Stimulated activated CD8-positive, alpha-beta memory T cell treated with anti-CD3 and anti-CD28 coated beads, Interleukin-4, amount 100 ng/mL, for 24 hours (primary cell): Measurements from ENCODE around the gene ANAPC1.
"Not testable (repeated sequence)": the region's sequence is repeated elsewhere in the genome, so short reads cannot be mapped to it uniquely, and the experiment has no call there.

Source experiments
- DNase-seq: peaks from one replicate; pipeline ENCODE4 v3.0.0-alpha.2; 2020; ENCODE audit warnings: low read depth

ANAPC1 gene

DNA sequence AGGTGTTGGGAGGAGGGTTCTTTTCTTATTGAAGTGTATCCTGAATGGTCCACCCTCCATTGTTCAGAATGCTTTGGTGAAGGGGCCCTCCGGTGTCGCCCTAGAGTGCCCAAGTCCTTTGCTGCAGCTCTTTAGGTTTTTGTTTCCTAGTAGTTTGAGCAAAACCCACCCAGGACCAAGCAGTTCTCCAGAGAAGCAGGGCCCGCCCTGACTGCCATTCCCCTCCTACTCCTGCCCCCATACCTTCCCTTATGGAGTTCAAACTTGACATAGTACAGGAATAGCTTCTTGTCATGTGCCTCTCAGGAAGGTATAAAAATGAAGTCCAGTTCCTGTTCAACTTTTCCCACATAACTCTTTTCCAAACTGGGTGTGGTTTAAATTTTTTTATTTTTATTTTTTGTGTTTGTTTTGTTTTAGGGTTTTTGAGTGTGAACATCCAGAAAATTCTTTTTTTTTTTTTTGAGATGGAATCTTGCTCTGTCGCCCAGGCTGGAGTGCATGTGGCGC is 20.0 kb upstream of the ANAPC1 start:
- no peak for DNase-seq

DNA sequence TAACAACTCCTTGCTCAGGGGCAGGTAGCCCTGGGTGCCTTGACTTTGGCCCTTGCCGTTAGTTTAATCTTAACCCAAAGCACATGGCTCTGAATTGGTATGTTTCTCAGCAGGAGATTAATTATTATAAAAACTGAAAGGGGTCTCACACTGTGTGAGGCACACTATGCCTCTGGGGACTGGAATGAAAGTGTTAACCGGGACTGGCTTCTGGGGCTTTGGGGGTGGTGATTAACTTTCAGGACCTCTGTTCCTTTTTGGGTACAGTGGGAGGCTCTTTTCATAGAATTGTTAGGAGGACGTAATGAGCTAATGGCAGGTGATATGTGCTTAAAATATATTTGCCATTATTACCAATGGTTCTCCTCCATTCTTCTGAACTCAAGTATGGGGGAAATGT is 19.5 kb upstream of the ANAPC1 start:
- no peak for DNase-seq

DNA sequence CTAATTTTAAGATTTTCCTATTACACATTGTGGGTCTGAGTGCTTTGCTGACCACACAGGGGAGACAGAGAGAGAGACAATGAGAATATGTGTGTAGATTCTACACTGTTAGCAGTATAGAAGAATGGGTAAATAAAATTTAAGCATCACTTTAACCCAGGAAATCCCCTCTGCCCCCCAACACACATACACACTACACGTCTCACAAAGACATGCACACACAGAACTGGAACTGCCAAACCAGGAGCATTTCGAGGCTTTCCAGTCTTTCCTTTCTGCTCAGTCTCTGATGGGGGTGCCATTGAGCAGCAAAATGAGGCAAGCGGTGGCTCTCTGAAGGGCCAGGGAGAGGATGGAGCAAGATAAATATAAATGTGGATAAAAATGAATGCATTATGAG is 16.9 kb upstream of the ANAPC1 start:
- DNase-seq = no peak

DNA sequence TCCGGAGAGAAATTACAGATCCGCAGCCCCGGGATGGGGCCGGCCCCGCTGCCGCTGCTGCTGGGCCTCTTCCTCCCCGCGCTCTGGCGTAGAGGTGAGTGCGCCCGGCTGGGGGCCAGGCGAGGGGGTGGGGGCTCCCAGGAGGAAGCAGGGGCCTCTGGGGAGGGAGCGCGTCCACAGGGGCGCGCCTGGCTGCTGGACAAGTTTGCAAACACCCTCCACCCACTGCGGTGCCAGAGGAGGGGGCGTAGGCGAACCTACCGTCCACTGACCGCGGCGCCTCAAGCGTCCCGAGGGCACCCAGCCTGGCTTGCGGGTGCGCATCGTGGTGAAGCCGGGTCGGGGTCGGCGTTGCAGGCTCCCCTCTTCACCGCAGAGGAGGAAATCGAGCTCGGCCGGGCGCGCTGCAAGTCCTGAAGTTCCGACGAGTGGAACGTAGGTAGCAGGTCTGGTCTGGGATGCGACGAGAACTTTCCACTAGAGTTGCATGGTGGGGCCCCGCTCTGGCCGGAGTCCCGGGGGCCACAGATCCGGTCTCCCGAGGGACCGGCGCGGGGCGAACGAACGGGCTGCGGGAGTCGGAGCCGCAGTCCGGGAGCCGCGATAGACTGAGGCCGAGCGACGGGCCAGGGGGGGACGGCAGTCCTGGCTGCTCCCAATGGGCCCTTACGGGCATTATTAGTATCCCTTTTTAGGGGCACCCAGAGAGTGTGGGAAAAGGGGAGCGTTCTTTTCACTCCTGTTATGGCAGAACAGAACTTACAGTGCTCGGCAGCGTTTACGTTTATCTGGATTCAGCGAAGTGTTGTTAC is 14.9 kb upstream of the ANAPC1 start:
- DNase-seq = no peak

DNA sequence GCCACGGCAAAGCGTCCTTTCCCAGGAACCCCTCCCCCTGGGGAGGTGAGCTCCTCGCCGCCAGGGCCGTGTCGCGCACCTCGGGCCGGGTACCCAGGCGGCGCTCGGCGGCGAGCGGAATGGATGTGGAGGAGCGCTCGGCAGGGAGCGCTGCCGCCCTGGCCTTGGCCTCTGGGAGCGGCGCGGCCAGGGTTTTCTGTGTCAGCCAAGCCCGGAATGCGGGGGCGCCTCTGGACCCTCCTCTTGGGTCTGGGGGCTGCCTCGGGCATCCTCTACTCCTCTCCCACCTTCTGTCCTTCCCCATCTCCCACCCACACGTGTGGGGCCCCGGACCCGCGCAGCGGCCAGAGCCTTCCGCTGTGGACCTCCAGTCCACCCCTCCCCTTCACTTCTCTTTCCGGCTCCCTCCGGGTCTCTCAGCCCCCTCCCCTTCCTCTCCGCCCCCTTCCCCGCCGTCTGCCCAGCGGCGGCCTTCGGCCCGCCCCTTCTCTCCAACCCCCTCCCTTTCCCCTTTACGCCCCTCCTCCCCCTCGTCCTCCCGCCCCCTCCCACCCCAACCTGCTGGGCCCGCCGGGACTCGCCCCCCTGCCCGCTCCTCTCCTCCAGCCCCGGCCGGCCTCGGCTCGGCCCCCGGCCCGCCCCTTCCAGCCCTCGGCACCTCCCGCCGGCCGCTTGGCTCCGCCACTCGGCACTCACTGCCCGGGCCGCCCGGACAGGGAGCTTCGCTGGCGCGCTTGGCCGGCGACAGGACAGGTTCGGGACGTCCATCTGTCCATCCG is 14.1 kb upstream of the ANAPC1 start, which contains the start of gene MERTK:
MERTK (plus strand) TSS at position 684 of the 779 bp plus-strand sequence. CDS start 129 bp downstream, outside the sequence.
- no peak for DNase-seq

DNA sequence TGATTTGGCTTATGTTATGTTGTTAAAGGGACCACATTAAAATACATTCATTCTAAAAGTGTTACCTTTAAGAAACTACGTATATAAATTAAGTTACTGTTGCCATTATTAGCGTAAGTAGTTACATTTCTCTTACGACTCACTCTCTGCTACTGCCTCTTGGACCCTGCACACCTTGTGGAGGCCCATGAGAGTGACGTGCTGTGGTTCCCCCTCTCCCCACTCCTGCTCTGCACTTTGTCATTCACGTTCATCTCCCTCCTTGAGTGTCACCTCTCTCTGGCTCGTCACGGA is 13.6 kb upstream of the ANAPC1 start:
- no peak for DNase-seq

DNA sequence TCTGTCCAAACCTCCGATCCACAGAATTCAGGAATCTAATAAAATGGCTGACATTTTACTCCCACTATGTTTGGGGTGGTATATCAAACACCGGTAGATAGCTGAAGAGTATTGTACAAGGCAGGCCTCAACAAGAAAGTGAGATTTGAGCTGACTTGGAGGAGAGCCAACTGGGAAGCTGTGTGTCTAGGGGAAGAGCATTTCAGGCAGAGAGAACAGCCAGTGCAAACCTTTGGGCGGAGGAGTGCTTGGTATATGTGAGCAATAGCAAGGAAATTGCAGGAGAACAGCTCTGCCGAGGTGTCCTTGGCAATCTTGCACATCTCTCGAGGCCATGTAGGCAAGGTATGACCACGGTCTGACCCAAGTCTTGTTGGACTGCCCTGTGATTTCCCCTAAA is 12.6 kb upstream of the ANAPC1 start:
- DNase-seq = no peak

DNA sequence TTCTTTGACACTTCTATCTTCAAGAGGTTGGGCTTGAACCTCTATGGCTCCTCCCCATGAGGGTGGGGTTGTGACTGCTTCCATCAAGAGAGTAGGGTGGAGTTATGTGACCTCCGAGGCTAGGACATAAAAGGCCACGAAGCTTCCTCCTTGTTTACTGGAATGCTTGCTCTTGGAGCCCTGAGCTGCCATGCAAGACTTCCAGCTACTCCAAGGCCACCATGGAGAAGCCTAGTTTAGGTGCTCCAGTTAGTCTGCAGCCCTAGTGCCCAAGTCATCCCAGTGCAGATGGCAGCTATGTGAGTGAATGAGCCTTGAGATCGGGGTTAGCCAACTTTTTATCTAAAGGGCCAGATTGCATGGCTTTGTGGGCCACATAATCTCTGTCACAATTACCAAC is 12.0 kb upstream of the ANAPC1 start:
- DNase-seq = no peak

DNA sequence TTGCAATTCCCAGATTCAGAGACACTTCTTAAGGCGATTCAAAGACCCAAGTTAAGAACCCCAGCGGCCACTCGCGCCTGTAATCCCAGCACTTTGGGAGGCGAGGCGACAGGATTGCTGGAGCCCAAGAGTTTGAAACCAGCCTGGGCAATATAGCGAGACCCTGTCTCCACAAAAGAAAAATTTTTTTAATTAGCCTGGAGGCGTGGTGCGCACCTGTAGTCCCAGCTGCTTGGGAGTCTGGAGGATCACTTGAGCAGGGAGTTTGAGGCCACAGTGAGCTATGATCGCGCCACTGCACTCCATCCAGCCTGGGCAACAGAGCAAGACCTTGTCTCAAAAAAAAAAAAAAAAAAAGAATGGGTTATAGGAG is 585 bp upstream of the ANAPC1 start:
- no peak for DNase-seq

DNA sequence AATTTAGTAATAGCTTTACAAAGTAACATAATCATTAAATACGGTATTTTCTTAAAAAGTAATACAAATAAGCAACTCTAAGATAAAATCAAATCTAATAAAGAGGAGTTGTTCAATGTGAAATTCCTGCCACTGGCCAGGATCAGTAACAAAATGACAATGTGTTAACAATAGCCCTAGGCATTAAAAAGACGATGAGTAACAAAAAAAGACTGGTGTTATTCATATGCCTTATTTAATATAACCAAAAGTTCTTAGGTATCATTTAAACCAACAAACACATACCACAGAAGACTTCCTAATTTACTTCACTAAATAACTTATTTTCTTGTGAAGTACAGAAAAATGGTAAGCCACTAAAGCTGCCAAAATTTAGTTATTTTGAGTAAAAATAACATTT is 11.2 kb downstream of the ANAPC1 start:
- DNase-seq = not testable (repeated sequence)

DNA sequence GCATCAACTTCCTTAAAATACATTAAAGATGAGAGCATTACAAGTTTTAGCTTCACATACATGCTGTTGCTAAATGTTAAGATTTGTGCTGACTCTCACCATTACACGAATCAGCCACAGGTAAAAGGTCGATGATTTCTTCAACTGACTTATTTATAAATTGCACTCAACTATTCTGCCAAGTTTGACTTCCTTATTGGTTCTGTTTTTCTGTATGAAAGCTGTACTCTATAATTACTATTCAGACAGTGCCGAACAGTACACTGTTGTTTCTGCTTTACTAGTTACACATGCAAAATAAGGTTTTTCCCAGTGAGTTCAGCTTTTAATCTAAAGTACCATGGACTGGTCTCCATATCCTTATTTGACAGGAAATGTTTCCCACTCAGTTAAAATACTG is 18.9 kb downstream of the ANAPC1 start:
- not testable (repeated sequence) for DNase-seq

DNA sequence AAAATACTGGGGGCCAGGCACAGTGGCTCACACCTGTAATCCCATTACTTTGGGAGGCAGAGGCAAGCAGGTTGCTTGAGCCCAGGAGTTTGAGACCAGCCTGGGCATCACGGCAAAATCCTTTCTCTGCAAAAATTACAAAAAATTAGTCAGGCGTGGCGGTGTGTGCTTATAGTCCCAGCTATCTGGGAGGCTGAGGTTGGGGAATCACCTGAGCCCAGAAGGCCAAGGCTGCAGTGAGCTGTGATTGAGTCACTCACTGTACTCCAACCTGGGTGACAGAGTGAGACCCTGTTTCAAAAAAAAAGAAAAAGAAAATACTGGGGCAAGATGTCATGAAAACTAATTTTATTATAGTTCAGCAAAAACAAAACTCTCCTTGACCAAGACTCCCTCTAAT is 24.0 kb downstream of the ANAPC1 start:
- not testable (repeated sequence) for DNase-seq

DNA sequence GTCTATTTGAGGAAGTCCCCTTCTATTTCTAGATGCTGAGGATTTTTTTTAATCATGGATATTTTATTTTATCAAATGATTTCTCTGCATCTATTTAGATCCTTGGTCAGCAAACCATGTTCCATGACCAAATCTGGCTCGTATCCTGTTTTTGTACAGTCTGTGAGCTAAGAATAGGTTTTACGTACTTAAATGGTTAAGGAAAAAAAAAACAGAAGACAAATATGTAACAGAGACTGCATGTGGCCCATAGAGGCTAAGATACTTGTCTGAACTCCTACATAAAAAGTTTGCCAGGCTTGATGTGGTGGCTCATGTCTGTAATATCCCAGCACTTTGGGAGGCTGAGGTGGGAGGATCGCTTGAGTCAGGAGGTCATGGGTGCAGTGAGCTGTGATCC is 31.4 kb downstream of the ANAPC1 start:
- not testable (repeated sequence) for DNase-seq

DNA sequence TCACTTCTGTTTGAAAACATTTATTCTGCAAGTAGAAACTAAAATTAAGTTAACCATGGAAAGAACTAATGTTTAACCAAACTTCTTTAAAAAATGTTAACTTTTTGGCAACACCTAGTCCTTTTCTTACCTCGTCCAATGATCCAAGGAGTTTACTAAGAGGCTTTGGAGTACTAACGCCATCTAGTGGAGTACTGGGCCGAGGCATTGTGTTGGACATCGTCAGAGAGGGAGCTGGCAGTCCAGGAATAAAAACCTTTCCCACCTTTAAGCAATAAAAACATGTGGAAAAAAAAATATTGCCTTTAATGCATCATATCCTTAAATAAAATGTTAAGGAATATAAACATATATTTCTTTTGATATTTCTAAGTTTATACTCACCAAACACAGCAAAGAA is 33.3 kb downstream of the ANAPC1 start:
- DNase-seq = not testable (repeated sequence)

DNA sequence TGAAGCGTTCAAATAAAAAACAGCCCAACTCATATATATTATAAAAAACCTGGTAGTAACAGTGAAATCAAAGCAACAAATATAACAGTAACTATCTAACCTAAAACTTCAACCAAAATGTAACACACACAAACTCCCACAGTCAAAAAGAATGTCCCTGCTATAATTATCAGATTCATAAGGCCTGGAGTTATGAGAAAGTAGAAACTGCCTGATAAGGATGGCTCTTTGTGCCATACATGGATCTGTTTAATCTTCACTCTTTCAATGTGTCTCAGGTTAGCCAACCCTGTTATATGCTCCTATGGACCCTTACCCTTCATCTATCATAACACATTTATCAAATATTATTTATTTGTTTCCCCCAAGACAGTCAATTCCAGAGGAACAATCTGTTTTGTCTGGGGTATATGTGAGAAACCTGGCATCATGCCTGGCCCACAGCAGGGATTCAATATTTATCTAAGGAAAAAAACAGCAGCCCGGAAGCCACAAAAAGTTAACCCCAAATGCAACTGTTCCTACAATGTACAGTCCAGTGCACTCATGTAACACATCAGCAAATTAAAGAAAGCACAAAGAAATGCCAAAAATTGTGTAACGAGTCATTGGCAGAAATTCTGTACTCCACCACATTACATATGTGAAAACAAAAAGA is 44.2 kb downstream of the ANAPC1 start:
- not testable (repeated sequence) for DNase-seq

DNA sequence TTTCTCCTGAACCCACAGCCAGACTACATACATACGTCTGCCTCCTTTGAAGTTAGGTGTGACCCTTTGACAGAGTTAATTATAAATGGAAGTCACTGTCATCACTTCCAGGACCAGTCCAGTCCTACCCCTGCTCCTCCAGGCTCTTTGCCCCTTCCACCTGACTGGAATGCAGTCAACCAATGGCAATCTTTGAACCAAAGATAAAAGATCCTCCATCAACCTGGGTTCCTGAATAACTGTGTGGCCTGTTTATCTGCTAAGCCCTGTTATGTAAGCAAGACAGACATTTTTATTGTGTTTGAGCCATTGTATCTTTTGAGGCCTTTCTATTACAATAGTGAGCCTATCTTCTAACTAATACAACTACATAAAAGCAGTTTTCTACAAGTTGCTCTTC is 45.0 kb downstream of the ANAPC1 start:
- not testable (repeated sequence) for DNase-seq

DNA sequence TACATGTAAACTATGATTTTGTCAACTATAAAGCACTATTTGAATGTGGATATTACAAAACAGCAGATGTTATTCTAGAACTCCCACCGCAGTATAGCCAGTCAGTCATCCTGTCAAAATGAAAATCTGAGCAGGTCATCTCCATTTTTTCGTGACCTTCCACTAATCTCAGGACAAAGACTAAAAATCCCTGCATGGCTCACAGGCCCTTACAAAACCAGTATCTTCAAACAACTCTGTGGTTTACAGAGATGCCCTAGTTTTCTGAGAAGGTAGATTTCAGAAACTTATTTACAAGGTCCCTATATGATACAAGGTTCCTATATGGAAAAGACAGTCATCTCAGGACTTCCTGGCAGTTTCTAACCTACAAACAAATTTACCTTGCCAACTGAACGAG is 49.8 kb downstream of the ANAPC1 start:
- DNase-seq = not testable (repeated sequence)

DNA sequence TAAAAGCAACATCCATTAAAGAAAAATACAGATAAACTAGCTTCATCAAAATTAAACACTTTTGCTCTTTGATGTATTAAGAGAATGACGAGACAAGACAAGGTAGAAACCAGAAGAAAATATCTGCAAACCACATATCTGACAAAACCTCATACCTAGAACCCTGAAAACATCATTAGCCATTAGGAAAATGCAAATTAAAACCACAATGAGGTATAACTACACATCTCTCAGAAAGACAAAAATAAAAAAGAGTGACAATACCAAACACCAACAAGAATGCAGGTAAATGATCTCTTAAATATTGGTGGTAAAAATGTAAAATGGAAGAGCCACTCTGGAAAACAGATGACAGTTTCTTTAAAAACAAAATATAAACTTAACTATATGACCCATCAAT is 53.5 kb downstream of the ANAPC1 start:
- DNase-seq = not testable (repeated sequence)

DNA sequence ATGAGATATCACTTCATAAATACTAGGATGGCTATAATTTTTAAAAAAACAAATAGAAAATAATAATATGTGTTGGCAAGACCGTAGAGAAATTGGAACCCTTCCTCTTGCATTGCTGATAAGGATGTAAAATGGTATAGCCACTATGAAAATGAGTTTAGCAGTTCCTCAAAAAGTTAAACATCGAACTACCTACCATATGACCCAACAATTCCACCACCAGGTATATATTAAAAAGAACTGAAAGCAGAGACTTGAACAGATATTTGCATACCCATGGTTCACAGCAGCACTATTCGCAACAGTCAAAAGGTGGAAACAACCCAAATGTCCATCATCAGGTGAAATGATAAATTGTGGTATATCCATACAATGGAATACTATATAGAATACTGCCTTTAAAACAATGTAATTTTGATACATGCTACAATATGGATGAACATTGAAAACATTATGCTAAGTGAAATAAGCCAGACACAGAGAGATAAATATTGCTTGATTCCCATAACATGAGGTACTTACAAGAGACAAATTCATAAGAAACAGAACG is 55.7 kb downstream of the ANAPC1 start:
- not testable (repeated sequence) for DNase-seq

DNA sequence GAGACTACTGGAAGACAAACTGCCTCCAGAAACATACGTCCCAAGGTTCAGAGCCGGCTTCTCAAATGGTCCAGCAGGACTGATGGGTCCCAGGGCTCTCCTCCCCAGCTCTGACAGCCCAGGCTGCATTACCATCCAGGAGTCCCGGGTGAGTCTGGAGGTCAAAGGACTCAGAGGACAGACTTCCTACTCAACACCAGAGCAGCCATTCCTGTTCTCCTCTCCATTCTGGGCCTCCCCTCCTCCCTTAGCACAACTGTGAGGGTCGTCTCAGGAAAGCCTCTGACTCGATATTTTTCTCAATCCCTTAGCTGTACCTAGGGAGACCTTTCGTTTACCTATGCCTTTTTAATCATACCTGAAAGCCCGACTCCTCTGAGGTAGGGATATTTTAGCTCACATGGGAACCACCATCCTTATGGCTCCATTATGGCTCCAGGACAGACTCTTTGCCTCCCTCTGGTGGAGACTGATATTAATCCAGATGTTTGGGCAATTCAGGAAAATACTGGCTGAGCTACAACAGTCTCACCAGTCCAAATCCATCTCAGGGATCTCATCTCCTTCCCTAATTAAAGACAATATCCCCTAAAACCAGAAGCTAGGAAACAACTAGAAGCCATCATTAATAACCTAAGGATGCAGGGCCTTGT is 70.9 kb downstream of the ANAPC1 start:
- DNase-seq = not testable (repeated sequence)

DNA sequence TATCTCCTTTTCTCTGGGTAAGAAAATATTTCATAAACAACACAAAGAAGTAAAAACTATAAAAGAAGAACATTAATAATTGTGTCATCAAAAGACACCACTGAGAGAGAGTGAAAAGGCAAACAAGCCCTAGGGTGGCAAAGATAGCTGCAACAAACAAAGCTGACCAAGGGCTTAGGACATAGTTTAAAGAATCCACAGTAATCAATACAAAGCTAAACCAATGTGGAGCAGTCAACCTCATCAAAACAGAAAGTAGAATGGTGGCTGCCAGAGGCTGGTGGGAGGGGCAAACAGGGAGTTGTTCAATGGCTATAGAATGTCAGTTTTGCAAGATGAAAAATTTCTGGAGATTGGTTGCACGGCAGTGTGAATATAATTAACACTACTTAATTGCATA is 93.4 kb downstream of the ANAPC1 start:
- not testable (repeated sequence) for DNase-seq

DNA sequence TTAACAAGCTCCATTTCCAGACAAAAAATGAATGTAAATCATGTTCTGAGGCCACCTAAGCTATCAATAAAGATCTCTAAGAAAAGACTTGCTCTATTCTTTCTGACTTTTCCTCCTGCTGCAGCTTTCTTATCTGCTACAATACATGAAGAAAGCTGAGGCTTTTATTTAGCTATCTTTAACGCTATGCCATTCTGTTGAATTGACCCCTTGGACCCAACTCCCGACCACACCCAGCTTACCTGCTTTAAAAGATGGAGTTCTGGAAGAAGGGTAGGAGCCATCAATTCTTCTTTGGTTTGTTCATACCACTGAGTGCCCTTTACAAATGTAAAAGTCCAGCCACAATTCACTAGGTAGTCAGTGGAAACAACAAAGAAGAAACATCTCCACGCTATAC is 99.9 kb downstream of the ANAPC1 start:
- not testable (repeated sequence) for DNase-seq
